Motor neuron (in vitro differentiated cells): Measurements from ENCODE around the gene SEC14L1. TPM values are rescaled to one million over a fixed set of nuclear protein-coding genes. Genes with fewer than 3 reads are reported as not detected.

Experiments
- ATAC-seq, 8 experiments: fragments of 200-7000 bp; cut with Tn5 transposase; replicated peaks in 6 of 8; 2 replicates each; pipeline ENCODE4 v1.8.0; 2021; ENCODE audit warnings: mild to moderate bottlenecking in 8 of 8, moderate library complexity in 8 of 8
- H3K27ac ChIP-seq, 2 donors: fragments of 250-450 bp; sonication (Bioruptor Pico); 2 replicates each; pipeline ENCODE4 v1.9.0; 2021; ENCODE audit warnings: antibody characterized with exemption in 2 of 2, mild to moderate bottlenecking in 2 of 2, moderate library complexity in 1 of 2
- H3K4me1 ChIP-seq, 2 donors: fragments of 250-450 bp; sonication (Bioruptor Pico); replicated peaks in 1 of 2; 2 replicates each; pipeline ENCODE4 v1.6.1; 2021; ENCODE audit warnings: antibody characterized with exemption in 2 of 2, mild to moderate bottlenecking in 2 of 2, moderate library complexity in 1 of 2
- H3K4me3 ChIP-seq, 5 donors: fragments of 250-450 bp; sonication (Bioruptor Pico); 2 replicates each; pipeline ENCODE4 v1.9.0; 2021; ENCODE audit warnings: antibody characterized with exemption in 5 of 5, mild to moderate bottlenecking in 5 of 5, moderate library complexity in 4 of 5
- WGBS, 10 experiments: fragments of 450-650 bp; shearing (Covaris generic); methylation state at CpG; one replicate each; pipeline ENCODE4 v1.0.0; 2022; 5-methylcytosine and 5-hydroxymethylcytosine counted together
- in situ Hi-C, 9 experiments: fragments of 400-800 bp; cut with MboI; loops; one replicate each; pipeline ENCODE4 v1.15.0; 2021; ENCODE audit warnings: low sequenced_read_pairs in 9 of 9, low pct_unique_long_range_greater_than_20kb in 2 of 9; ENCODE audit not compliant: unreplicated experiment in 9 of 9
- total RNA-seq, 8 experiments: library from RNA; unstranded; fragments of 300-600 nt; gene quantifications; 2 replicates each; pipeline versions ENCODE4 v1.2.3 to v1.2.4, GENCODE V29; 2022

The SEC14L1 gene
- total RNA-seq, 8 experiments from 2014 or later, result 21.1 to 39.3 (median 32.4) TPM

DNA sequence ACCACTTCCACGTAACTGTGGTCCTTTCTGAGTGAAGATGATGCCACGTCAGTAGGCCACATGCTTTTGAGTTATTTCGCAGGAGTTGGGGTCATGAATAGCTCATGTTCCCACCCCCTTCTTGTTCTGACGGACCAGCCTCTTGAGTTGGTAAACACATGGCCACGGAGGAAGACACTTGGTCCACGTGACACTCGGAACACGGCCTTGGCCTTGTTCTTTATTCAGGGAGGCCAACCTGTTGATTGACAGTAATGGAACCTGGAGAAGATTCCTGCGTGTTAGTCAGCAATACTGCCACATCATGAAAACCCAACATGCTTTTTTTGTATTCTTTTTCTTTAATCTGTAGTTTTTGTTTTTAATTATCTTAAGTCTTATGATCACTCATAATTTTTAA is 56.3 kb downstream of the SEC14L1 start:
- ATAC-seq, result no peak
- in situ Hi-C loops, result no loop called here
- Histone ChIP-seq H3K27ac (no peak overlapping the region), H3K4me3 (no peak overlapping the region), H3K4me1 (no peaks in the 10 kb centered on the region)
- WGBS, 10 experiments, result 89 to 100% (median 97%) methylated on average over 1 to 8 of the region's 9 CpGs; no CpG with 5 or more reads in 1 of the 10 experiments

GRCh38 chr17:77200711-77201110 is 59.9 kb downstream of the SEC14L1 start:
- no peak for ATAC-seq
- WGBS, 10 experiments, result 61 to 100% (median 90%) methylated on average over 1 to 10 of the region's 10 CpGs; no CpG with 5 or more reads in 4 of the 10 experiments
- no peak overlapping the region for H3K27ac ChIP-seq
- H3K4me3 ChIP-seq, result no peak overlapping the region
- no peaks in the 10 kb centered on the region for H3K4me1 ChIP-seq
- in situ Hi-C loops, result no loop called here

GRCh38 chr17:77203436-77203835 is 62.7 kb downstream of the SEC14L1 start:
- H3K4me1 ChIP-seq, result no peaks in the 10 kb centered on the region
- 80 to 100% (median 98%) methylated on average over 1 to 9 of the region's 12 CpGs; no CpG with 5 or more reads in 1 of the 10 experiments for WGBS, 10 experiments
- in situ Hi-C loops, result no loop called here

DNA sequence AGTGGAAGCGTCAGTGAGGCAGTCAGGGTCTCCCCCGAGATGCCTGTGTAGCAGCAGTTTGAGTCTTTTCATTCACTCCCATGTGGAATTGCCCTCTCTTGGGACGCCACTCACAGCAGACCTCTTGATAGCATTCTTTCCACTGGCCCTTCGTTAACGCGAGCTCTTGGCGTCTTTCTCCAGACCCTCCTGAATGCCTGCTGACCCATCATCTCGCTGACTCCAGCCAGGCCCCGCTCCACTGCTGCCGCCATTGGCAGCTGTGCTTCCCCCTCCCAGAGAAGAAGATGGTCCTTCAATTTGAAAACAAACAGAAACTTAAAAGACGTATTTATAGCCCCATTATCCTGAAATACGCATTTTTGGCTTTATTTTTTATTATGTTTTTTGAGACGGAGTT is 63.1 kb downstream of the SEC14L1 start:
- Histone ChIP-seq H3K27ac (no peak overlapping the region), H3K4me1 (no peaks in the 10 kb centered on the region), H3K4me3 (no peak overlapping the region)
- in situ Hi-C loops, result no loop called here
- no peak for ATAC-seq
- WGBS, 10 experiments, result 59 to 100% (median 88%) methylated on average over 2 to 11 of the region's 13 CpGs; no CpG with 5 or more reads in 2 of the 10 experiments

More at GRCh38 chr17:77203436-77203835, 62.7 kb downstream of the SEC14L1 start:
- no peak for ATAC-seq
- Histone ChIP-seq H3K4me3 (no peak overlapping the region), H3K27ac (no peak overlapping the region)

DNA sequence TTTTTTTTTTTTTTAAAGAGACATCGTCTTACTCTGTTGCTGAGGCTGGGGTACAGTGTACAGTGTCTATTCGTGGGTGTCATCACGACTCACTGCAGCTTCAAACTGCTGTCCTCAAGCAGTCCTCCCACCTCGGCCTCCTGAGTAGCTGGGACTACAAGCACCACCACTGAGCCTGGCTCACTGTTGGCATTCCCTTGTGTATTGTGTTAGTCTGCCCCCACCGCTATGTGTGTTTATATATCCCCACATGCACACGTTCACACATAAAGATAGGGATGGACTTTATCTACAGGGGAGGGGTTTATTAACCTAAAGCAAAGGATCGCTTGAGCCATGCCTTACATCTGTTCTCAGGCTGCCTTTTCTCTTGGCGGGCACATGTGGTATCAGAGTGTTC is 63.8 kb downstream of the SEC14L1 start:
- no peaks in the 10 kb centered on the region for H3K4me1 ChIP-seq
- 65 to 100% (median 91%) methylated on average over 1 to 5 of the region's 8 CpGs; no CpG with 5 or more reads in 3 of the 10 experiments for WGBS, 10 experiments
- in situ Hi-C loops, result no loop called here
- ATAC-seq, result no peak
- no peak overlapping the region for H3K27ac ChIP-seq
- no peak overlapping the region for H3K4me3 ChIP-seq

DNA sequence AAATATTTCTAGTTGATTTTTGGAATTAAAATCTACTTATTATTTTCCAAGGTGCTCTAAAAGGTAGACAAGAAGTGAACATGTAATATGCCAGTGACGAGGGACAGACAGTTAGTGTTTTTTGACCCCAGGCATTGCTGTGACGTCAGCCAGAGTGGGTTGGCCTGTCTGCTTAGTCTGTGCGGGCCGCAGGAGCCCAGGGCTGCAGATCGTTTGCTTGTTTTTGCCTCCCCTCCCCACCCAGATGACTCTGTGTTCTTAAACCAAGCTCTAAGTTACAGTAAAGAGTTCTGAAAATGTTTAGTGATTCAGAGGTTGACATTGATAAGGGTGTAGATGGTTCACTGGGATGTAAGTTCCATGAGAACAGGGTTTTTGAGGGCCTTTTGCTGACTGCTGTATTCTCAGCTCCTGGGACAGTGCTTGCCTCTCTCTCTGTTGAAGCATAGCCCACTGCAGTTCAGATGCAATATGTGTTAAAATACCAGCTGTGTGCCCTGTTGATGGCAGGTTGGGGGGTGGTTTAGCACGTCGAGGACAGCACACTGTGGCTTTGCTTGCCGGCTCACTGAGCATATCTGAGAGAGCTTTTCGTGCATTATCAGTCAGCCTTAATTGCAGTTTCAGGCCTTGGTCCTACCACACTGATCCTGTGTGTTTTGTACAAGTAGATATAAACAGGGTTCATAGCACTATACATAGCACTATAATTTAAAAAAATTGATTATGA is 64.8 kb downstream of the SEC14L1 start:
- Histone ChIP-seq H3K27ac (no peak overlapping the region), H3K4me3 (no peak overlapping the region), H3K4me1 (no peaks in the 10 kb centered on the region)
- no peak for ATAC-seq
- in situ Hi-C loops, result no loop called here
- 50 to 100% (median 92%) methylated on average over 1 to 7 of the region's 9 CpGs; no CpG with 5 or more reads in 2 of the 10 experiments for WGBS, 10 experiments

DNA sequence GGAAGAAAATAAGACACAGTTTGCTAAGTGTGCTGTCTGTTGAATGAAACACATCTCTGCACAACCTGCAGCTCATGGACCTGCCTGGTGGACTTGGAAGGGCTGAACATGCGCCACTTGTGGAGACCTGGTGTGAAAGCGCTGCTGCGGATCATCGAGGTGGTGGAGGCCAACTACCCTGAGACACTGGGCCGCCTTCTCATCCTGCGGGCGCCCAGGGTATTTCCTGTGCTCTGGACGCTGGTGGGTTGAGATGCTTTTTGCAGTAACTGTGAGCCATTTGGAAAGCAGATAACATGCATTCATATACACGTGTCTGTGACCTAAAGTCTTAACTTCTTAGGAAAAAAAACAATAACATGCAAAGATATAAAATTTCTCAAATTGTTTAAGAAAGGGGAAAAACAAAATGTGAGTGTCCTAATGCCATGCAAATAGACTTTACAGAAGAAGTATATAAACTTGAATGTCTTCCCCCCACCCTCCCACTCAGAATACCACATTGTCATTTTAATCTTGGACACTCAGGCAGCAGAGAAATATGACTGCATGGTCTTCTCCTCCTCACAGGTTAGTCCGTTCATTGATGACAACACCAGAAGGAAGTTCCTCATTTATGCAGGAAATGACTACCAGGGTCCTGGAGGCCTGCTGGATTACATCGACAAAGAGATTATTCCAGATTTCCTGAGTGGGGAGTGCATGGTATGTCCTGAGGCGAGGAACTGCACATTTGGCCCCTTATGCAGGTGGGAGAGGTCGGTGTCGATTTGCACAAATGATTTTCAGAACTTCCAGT is 65.6 kb downstream of the SEC14L1 start:
- no peak for ATAC-seq
- in situ Hi-C loops, result no loop called here
- 45 to 100% (median 91%) methylated on average over 1 to 14 of the region's 14 CpGs for WGBS, 10 experiments
- Histone ChIP-seq H3K4me3 (no peak overlapping the region), H3K4me1 (no peaks in the 10 kb centered on the region), H3K27ac (no peak overlapping the region)

GRCh38 chr17:77207689-77208216 is 67.0 kb downstream of the SEC14L1 start:
- 50 to 92% (median 83%) methylated on average over 1 to 8 of the region's 9 CpGs; no CpG with 5 or more reads in 2 of the 10 experiments for WGBS, 10 experiments
- H3K27ac ChIP-seq, result no peak overlapping the region
- no peaks in the 10 kb centered on the region for H3K4me1 ChIP-seq
- in situ Hi-C loops, result no loop called here
- no peak overlapping the region for H3K4me3 ChIP-seq
- no peak for ATAC-seq

GRCh38 chr17:77208217-77208808 is 67.5 kb downstream of the SEC14L1 start:
- H3K27ac ChIP-seq, result no peak overlapping the region
- ATAC-seq, result peak in 5 of 8 experiments; percentile 38 to 96 (median 64)
- 24 to 95% (median 74%) methylated on average over 2 to 14 of the region's 16 CpGs; no CpG with 5 or more reads in 1 of the 10 experiments for WGBS, 10 experiments
- in situ Hi-C loops, result no loop called here
- no peak overlapping the region for H3K4me3 ChIP-seq
- H3K4me1 ChIP-seq, result no peaks in the 10 kb centered on the region

DNA sequence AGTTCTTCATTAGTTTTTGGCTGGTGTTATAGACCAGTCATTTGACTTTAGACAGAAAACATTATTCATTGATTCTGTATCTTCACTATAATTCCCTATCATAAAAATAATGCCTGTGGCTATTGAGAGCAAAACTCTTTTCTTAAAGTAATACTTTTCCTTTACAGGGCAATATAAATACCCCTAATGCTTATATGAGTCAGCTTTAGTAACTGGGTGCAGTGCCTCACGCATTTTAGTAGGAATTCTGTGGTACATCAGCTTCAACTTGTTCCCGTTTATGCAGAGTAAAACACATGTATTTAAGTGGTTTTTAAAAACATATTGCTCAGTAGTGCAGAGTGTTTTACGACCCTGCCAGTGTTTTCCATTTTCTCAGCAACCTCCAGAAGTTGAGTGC is 68.1 kb downstream of the SEC14L1 start:
- Histone ChIP-seq H3K4me3 (no peak overlapping the region), H3K4me1 (no peaks in the 10 kb centered on the region), H3K27ac (no peak overlapping the region)
- in situ Hi-C loops, result no loop called here
- WGBS, 10 experiments, result 27 to 100% (median 88%) methylated on average over 1 to 3 of the region's 3 CpGs; no CpG with 5 or more reads in 2 of the 10 experiments
- ATAC-seq, result peak in 3 of 8 experiments; percentile 46 to 65 (median 54)

DNA sequence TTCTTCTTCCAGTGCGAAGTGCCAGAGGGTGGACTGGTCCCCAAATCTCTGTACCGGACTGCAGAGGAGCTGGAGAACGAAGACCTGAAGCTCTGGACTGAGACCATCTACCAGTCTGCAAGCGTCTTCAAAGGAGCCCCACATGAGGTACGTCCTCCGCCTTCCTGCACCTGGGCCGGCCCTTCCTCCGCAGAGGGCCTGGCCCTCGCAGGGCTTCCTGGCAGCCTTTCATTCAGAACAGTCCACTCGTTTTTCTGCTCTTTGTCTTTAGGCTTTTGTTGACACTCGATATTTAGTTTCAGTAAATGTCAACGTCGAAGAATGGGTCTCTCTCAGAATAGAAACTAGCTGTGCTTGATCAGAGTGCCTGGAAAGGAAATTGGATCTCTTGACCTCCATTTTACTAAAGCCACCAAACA is 68.6 kb downstream of the SEC14L1 start:
- H3K4me3 ChIP-seq, result no peak overlapping the region
- H3K27ac ChIP-seq, result no peak overlapping the region
- WGBS, 10 experiments, result 69 to 97% (median 85%) methylated on average over 4 to 12 of the region's 13 CpGs; no CpG with 5 or more reads in 2 of the 10 experiments
- in situ Hi-C loops, result no loop called here
- ATAC-seq, result peak in 1 of 8 experiments; percentile 37
- no peaks in the 10 kb centered on the region for H3K4me1 ChIP-seq

DNA sequence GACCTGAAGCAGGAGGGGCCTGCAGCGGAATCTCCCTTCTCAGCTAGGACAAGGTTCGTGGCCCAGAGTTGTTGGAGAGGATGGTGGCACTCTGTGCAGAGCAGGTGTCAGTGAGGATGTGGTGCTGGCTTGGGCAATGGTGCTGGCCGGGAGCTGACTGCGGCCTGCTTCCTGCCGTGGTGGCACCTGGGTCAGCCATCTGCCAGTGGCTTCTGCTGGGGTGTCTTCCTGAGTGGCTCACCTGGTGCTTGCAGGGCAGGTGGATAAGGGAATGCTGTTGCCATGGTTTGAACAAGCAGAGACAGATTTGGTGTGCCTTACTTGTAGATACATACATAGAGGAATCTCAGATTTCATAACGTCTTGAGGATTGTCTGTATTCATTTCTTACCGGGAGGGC is 69.6 kb downstream of the SEC14L1 start:
- WGBS, 10 experiments, result 40 to 100% (median 93%) methylated on average over 1 to 5 of the region's 7 CpGs; no CpG with 5 or more reads in 5 of the 10 experiments
- ATAC-seq, result no peak
- no peak overlapping the region for H3K27ac ChIP-seq
- no peaks in the 10 kb centered on the region for H3K4me1 ChIP-seq
- H3K4me3 ChIP-seq, result no peak overlapping the region
- in situ Hi-C loops, result no loop called here
